NCI-H526 treated with DMSO at 0.1 percent for 48 hours (cell line): ENCODE results near the gene TYR.
"Not testable (repeated sequence)": the region's sequence is repeated elsewhere in the genome, so short reads cannot be mapped to it uniquely, and the experiment has no call there.

Experiments
- DNase-seq: peaks from one replicate; lab custom pipeline; 2025; lab: John Stamatoyannopoulos, UW

The TYR gene

DNA sequence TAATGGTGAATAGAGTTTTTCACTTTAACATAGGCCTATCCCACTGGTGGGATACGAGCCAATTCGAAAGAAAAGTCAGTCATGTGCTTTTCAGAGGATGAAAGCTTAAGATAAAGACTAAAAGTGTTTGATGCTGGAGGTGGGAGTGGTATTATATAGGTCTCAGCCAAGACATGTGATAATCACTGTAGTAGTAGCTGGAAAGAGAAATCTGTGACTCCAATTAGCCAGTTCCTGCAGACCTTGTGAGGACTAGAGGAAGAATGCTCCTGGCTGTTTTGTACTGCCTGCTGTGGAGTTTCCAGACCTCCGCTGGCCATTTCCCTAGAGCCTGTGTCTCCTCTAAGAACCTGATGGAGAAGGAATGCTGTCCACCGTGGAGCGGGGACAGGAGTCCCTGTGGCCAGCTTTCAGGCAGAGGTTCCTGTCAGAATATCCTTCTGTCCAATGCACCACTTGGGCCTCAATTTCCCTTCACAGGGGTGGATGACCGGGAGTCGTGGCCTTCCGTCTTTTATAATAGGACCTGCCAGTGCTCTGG lies at the start of gene TYR:
TSS of gene TYR (plus strand) at position 185 of the 541 bp plus-strand sequence. CDS start at position 264, 79 bp downstream.
- DNase-seq: no peak

DNA sequence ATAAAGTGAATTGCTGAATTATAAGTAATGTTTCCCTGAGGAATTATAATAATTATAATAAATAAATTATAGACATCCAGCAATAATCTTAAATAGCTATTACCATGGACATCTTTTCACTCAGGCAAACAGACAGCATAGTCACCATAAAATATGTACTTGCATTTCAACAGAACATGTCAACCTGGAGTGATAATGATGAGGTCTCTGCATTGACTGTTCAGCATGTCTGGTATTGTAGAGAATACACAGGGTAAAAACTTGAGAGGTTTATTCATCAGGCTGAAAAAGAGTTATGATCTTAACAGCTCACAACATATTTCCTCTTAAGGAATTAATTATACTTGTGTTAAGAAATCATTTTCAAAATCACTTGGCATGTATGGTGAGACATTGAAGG lies 41.1 kb upstream of the TYR start:
- DNase-seq: no peak

DNA sequence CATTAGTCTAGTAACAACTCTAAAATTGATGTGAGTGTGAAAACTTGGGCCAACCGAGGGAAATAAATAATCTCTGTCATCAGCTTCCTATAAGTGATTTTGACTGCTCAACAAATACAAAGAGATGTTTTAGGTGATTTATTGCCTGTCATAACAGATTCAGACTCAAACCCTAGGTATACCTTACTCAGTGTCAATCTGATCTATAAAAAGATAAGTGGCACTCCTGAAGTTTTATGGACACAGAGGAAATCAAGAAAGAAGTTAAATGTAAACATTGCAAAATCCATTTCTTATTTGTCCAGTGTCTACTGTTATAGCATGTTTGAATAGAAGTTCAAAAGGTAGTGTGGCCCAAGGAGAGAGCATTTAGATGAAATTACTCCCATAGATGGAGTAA lies 30.4 kb upstream of the TYR start:
- no peak for DNase-seq

DNA sequence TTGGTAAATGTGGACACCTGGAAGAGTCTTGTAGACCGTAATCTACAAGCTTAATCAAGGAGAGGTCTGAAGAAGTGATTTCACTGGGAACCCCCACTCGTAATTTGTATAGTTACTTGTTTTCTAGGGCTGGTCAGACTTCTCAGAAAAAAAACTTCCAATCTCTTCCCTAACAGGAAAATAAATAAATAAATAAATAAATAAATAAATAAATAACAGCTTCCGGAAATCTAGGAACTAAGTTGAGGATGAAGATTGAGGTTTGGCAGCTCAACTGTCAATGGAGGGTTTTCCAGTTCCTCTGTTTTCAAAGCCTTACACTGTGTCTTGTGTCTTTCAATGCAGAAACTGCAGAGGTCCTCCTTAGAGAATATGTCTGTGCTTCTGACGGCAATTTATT lies 17.7 kb upstream of the TYR start:
- DNase-seq: no peak

DNA sequence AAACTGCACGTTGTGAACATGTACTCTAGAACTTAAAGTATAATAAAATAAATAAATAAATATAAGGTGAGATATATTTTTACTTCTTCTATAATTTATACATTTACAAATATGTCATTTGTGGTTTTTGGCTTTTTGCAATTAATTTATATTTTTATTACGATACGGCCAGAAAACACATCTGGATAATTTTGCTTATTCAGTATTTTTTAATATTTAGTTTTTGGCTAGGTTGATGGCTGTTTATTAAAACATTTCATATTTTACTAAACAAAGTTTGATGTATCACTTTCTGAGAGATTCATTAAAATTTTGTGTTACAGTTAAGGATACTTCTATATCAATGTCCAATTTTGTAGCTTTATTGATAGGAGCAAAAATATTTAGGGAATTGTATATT lies 15.7 kb upstream of the TYR start:
- DNase-seq: no peak

DNA sequence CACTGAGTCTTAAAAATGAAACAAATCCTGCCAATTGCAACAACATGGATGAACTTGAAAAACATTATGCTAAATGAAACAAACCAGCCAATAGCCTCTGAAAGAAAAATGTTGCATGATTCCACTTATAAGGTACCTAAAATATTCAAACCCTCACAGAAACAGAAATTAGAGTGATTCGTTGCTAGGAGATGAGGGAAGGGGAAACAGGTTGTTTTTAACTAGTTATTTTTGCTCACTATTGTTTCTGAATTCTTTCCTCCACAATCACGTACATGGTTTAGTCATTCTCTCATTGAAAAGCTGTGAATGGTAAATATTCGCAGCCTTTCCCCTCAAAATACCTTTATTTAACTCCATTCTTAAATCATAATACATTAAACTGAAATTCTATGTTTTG lies 14.0 kb upstream of the TYR start:
- no peak for DNase-seq

DNA sequence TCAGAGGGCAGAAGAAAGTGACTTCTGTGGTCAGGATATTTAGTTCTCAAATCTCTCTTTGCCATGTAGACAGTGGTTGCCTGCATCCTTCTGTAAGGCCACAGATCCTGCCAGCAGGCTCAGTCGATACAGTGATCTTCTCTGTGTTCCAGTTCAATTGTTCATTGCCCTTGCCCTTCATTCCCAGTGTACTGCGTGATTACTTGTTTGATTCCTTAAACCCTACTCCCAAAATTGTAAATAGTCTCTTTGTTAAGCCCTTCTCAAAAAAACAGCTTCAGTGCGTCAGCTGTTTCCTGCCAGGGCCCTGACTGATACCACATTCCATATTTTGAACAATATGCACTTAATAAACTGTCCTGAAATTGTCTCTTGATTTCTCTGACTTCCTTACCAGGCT lies 9.3 kb upstream of the TYR start:
- DNase-seq: no peak

DNA sequence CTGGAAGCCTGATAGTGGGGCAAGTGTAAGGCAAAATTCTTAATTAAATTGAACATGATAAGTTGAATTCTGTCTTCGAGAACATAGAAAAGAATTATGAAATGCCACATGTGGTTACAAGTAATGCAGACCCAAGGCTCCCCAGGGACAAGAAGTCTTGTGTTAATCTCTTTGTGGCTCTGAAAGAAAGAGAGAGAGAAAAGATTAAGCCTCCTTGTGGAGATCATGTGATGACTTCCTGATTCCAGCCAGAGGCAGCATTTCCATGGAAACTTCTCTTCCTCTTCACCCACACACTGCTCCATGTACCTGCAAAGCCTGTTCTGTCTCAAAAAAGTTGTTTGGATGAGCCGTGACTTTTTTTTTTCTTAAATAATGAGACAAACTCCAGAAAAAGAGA lies 1.9 kb upstream of the TYR start:
- DNase-seq: no peak

DNA sequence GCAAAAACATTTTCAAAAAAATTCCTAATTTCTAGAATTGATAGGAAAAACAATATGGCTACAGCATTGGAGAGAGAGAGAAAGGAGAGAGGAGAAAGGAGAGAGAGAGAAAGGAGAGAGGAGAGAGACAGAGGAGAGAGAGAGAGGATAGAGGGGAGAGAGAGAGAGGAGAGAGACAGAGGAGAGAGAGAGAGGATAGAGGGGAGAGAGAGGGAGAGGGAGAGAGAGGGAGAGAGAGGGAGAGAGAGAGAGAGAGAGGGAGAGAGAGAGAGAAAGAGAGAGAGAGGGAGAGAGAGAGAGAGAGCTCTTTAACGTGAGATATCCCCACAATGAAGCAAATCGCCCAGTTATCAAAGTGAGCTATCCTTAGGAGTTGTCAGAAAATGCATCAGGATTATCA lies 737 bp upstream of the TYR start:
- no peak for DNase-seq

DNA sequence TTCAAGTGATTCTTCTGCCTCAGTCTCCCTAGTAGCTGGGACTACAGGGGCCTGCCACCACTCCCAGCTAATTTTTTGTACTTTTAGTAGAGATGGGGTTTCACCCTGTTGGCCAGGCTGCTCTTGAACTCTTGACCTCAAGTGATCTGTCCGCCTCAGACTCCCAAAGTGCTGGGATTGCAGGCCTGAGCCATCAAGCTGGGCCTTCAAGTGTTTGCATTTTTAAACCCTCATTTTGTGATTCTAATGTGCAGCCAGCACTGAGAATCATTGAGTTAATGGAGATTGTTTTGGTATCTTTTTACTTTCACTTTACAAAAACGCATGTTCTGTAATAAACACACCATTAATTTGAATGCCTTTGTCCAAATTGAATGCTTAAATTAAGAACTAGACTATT lies 3.4 kb downstream of the TYR start:
- DNase-seq: no peak

DNA sequence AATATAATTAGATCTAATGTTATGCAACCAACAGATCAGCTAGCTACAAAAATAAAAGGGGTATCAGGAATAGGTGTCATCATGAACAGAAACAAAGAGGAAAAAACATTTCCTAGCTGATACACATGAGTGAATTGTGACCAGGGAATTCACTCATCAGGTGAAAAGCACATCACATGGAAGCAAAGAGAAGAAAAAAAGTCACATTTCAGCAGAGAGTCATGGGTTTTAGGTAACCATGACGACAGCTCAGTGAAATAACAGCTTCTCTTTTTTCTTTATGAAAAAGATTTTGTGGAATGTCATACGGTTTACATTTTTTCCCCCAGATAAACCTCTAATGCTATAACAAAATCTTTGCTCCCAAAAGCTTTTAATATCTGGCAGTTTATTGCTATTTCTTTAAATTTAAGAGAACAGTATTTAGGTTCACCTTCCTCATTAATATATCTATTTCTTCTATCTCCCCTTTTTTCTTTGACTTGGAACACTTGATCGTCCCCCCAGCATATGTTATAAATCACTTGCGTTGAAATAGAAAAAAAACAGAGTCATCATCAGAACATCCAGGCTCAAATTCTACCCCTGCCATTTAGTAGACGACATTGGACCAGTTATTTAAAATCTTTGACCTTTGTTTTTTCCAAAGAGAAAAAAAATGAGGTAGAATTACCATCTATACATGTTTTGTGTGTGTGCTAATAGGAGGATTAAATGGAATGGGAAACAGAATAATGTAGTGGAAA lies 5.3 kb downstream of the TYR start:
- DNase-seq: no peak

DNA sequence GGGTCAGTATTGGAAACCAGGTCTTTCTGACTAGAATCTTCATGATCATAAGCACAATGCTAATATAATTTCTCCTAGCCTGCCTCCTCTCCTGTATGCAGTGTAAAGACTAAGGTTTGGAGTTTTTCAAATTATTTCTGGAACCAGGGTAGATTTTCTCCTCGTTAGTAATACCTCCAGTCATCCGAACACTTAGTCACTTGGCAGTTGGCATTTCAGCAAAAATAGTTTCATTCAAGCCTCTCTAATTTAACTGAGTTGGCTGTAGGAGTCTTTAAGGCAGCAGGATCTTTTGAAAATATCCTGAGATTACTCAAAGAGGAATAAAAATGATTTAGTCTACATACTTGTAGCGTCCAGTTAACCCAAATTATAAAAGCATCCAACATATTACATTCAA lies 6.3 kb downstream of the TYR start:
- DNase-seq: no peak

DNA sequence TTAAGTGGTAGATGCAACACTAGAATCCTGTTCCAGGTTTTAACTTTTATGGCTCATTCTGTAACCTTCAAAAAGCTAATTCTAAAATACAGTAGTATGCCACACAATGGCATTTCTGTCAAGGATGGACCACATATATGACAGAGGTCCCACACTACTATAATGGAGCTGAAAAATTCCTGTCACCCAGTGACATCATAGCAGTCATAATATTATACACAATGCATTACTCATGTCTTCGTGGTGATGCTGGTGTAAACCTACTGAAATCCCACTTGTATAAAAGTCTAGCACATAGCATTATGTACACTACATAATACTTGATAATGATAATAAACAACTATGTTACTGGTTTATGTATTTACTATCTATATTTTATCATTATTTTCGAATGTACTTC lies 12.1 kb downstream of the TYR start:
- DNase-seq: no peak

DNA sequence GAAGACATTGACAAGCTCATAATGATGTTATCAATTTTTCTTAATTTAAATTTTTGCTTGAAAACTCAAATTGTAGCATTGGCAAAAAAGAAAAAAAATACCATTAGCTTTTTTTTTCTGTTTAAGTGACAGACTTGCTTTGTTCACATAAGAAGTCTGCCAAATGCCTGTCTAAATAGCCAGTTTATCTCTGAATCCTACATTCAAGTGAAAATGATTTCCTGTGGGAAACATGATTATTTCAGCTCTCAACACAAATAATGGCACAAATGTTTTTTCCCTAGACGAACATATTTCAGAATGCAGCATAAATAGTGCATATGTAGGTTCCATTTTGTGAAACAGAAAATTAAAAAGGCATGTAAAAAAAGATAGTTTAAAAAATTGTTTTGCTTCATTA lies 23.5 kb downstream of the TYR start:
- DNase-seq: no peak

DNA sequence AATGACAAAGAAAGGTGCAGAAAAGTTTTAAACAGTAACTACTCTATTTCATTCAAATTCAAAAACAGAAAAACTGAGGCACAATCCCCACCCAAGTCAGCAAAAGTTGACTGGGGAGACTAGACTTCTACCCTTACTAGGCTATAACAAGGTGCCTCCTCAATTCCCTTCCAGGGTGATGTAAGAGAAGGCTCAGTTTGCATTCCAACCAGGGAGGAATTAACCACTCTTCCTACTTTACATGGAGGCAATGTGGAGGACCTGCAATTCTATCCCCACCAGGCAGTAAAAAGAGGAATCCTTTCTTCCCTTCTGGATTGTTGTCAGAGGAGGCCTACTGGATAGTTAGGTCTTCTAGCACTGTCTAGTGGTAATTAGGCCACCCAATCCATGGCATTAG lies 26.1 kb downstream of the TYR start:
- DNase-seq: no peak

DNA sequence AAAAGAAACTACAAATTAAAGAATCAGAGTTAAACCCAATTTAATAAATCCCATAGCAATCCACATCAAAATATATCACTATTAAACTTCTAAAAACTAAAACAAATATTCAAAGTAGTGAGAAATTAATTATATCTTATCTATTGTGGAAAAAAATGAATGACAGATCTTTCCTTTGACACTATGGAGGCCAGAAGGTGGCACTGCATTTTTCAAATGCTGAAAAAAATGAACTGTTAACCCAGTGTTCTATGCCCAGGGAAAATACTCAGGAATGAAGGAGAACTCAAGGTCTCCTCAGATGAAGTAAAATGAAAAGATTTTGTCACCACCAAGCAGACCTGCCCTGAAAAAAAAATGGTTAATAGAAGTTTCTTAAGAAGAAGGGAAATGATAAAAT lies 27.7 kb downstream of the TYR start:
- DNase-seq: no peak

DNA sequence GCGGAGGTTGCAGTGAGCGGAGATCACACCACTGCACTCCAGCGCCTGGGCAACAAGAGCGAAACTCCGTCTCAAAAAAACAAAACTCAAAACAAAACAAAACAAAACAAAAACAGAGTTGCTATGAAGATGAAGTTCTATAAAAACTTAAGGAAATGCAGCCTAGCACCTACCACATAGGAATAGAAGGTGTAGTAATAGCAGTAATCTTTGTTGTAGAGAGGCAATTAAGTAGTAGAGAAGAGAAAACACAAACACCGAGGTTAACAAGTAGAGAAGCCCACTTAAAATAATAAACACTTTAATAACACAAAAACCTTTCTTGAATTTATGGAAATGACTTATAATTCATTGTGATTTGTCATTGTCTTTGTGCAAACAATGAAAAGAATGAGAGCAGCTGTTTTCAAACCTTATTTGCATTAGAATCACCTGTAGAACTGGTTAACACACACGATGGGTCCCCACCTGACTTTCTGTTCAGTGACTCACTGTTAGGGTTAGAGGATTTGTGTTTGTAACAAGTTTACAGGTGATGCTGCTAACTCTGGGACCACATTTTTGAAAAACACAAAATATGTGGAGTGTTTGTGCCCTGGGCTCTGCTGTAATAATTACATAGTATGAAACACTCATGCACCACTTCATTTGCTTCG lies 43.1 kb downstream of the TYR start:
- peak; percentile 70 for DNase-seq

DNA sequence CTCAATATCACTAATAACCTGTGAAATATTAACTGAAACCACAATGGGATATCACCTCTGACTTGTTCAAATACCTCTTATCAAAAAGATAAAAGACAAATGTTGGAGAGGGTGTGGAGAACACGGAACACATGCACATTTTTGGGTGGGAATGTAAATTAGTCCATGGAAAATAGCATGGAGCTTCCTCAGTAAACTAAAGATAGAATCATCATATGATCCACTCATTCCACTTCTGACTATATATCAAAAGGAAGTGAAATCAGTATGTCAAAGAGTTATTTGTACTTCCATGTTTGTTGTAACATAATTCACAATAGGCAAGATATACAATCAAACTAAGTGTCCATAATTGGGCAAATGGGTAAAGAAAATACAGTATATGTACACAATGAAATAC lies 57.4 kb downstream of the TYR start:
- no peak for DNase-seq

DNA sequence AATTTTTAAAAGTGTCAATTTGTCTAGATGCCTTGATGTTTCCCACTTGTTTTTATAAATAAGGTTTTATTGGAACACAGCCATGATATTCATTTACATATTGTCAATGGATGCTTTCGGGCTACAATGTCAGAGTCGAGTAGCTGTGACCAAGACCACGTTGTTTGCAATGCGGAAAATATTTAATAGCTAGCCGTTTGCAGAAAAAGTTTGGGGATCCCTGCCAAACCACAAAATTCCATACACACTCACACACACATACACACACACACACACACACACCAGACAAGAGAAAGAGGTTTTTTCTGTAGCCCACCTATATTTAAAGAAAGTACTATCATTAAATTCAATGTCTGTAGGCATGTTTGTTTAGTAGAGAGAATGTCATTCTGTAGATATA lies 58.3 kb downstream of the TYR start:
- DNase-seq: no peak

DNA sequence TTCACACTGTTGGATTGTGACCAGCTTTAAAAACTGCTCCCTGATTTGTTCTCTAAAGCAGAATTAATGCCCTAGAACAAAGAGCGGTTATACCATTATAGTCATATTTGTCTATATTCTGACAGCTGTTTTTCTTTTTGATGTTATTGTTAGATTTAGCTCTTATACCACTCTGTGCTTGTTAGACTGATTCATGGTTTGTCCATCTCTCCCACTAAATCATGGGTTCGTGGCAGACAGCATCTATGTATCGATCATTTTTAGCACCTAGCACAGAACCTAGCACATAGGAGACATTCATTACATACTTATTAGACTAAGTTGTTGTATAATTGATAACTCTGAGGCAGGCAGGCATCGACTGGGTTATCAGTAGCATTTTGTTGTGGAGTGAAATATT lies 69.3 kb downstream of the TYR start:
- DNase-seq: not testable (repeated sequence)

DNA sequence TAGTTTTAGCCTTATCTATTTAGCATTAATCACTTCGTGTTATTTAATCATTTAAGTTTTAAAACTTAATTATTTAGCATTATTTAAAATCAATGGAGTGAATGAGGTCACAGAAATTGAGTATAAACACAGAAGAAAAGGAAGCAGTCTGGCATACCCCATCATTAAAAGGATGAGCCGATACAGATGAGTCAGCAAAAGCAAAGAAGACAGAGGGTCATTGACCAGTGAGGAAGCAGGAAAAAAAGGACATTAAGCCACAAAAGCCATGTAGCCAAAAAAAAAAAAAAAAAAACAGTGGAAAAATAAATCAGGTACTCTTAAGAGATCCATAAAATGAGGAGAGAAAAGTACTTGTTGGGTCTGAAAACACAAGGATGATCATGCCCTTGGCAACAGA lies 71.5 kb downstream of the TYR start:
- DNase-seq: no peak

DNA sequence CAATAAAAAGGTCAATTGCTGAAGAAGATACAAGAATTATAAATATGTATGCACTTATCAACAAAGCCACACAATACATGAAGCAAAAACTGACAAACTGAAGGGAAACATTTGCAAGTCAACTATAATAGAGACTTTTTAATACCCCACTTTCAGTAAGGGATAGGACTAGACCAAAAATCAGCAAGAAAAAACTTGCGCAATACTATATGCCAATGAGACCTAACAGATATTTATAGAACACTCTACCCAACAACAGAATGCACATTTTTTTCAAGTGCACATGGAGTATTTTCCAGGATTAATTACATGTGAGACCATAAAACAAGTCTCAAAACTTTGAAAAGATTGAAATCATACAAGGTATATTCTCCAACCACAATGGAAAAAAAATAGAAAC lies 83.8 kb downstream of the TYR start:
- not testable (repeated sequence) for DNase-seq

DNA sequence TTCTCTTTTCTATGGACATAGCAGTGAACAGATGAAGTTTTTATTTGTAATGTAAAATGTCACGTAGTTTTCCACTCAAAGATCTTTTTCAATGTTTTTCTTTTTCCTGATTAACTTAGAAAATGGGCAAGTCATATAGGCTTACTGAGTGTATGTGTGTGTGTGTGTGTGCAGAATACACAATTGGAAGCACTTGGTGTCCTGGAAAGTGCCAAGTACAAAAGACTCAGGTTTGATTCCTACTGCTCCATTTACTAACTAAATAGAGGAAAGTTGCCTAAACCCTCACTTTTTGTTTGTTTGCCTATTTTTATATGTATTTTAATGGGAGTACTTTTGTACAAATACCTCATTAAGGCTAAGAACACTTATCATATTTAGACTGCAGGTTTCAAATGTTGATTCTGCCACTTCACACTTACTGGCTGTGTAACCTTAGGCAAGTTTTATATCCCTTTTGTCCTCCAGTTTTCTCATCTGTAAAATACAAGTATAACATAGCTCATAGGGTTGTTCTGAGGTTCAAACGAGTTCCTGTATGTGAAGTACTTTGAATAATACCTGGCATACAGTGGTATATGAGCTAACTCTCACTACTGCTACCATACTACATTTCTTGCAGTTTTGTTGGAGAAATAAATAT lies 90.1 kb downstream of the TYR start:
- DNase-seq: no peak
